ENCODE measurements around the gene BOD1L2.

The BOD1L2 gene

GRCh38 chr18:57146956-57147636 is at the start of gene BOD1L2:
BOD1L2 (plus strand) TSS chr18:57147087; CDS start chr18:57147313, 226 bp downstream.
- DNase-seq (ENCODE audit: low spot score): no peak

- no peak for DNase-seq (ENCODE audit: low spot score)
Measured at GRCh38 chr18:57107140-57107832, 39.6 kb upstream of the BOD1L2 start.

- DNase-seq (ENCODE audit: low spot score): no peak
Measured at GRCh38 chr18:57110290-57110689, 36.6 kb upstream of the BOD1L2 start.

- no peak for DNase-seq (ENCODE audit: low spot score)
Measured at GRCh38 chr18:57113799-57114420, 33.0 kb upstream of the BOD1L2 start.

- DNase-seq (ENCODE audit: low spot score): no peak
Measured at GRCh38 chr18:57116598-57117132, 30.2 kb upstream of the BOD1L2 start.

- DNase-seq (ENCODE audit: low spot score): no peak
Measured at GRCh38 chr18:57121542-57122112, 25.3 kb upstream of the BOD1L2 start.

- no peak for DNase-seq (ENCODE audit: low spot score)
Measured at GRCh38 chr18:57122936-57123510, 23.9 kb upstream of the BOD1L2 start.

- DNase-seq (ENCODE audit: low spot score): no peak
Measured at GRCh38 chr18:57125627-57126026, 21.3 kb upstream of the BOD1L2 start.

GRCh38 chr18:57128220-57128932 is 18.5 kb upstream of the BOD1L2 start:
- DNase-seq (ENCODE audit: low spot score): no peak

- no peak for DNase-seq (ENCODE audit: low spot score)
Measured at GRCh38 chr18:57131101-57131500, 15.8 kb upstream of the BOD1L2 start.

- DNase-seq (ENCODE audit: low spot score): no peak
Measured at GRCh38 chr18:57131782-57132181, 15.1 kb upstream of the BOD1L2 start.

GRCh38 chr18:57134618-57135135 is 12.2 kb upstream of the BOD1L2 start:
- DNase-seq (ENCODE audit: low spot score): no peak

GRCh38 chr18:57135699-57136098 is 11.2 kb upstream of the BOD1L2 start:
- no peak for DNase-seq (ENCODE audit: low spot score)

GRCh38 chr18:57137847-57138246 is 9.0 kb upstream of the BOD1L2 start:
- no peak for DNase-seq (ENCODE audit: low spot score)

- no peak for DNase-seq (ENCODE audit: low spot score)
Measured at GRCh38 chr18:57141208-57142129, 5.4 kb upstream of the BOD1L2 start.

GRCh38 chr18:57142324-57142723 is 4.6 kb upstream of the BOD1L2 start:
- no peak for DNase-seq (ENCODE audit: low spot score)

- DNase-seq (ENCODE audit: low spot score): no peak
Measured at GRCh38 chr18:57143265-57143664, 3.6 kb upstream of the BOD1L2 start.

- no peak for DNase-seq (ENCODE audit: low spot score)
Measured at GRCh38 chr18:57148263-57148662, 1.4 kb downstream of the BOD1L2 start.

GRCh38 chr18:57149051-57149450 is 2.2 kb downstream of the BOD1L2 start:
- DNase-seq (ENCODE audit: low spot score): no peak

- no peak for DNase-seq (ENCODE audit: low spot score)
Measured at GRCh38 chr18:57149531-57149930, 2.6 kb downstream of the BOD1L2 start.
